Mucosa of descending colon (tissue), 3 donors: ENCODE measurements around the gene KCNK13. TPM values are rescaled to one million over a fixed set of nuclear protein-coding genes. Genes with fewer than 3 reads are reported as not detected.
A peak's percentile ranks its signal among the peaks of the same experiment; 100 is the strongest.
"Not testable (repeated sequence)": the region's sequence is repeated elsewhere in the genome, so short reads cannot be mapped to it uniquely, and the experiment has no call there.

ENCODE experiments used
- ATAC-seq: fragments of 200-7000 bp; cut with Tn5 transposase; one replicate; pipeline ENCODE4 v1.9.1; 2020; ENCODE audit warnings: mild to moderate bottlenecking, moderate library complexity
- DNase-seq, 3 donors: peaks; one replicate each; pipeline ENCODE4 v3.0.0-alpha.2; 2020
- H3K36me3 ChIP-seq: fragments of 200-600 bp; one replicate; pipeline ENCODE4 v1.8.0; 2021; ENCODE audit warnings: low read depth, mild to moderate bottlenecking
- H3K4me1 ChIP-seq: fragments of 200-600 bp; one replicate; pipeline ENCODE4 v1.8.0; 2021; ENCODE audit warnings: low read depth, mild to moderate bottlenecking
- H3K4me3 ChIP-seq: fragments of 200-600 bp; one replicate; pipeline ENCODE4 v1.8.0; 2021; ENCODE audit warnings: mild to moderate bottlenecking
- H3K9me3 ChIP-seq: fragments of 200-600 bp; one replicate; pipeline ENCODE4 v1.8.0; 2021; ENCODE audit warnings: mild to moderate bottlenecking
- intact Hi-C, 2 donors: fragments of 100-400 bp; cut with DNase I in 1 of 2; cut with micrococcal nuclease in 1 of 2; formaldehyde crosslinking; loops; one replicate each; pipeline versions ENCODE4 v1.11.0 to v1.11.1; 2022; cut with DNase I, micrococcal nuclease
- long read RNA-seq, 2 donors: library from polyadenylated mRNA; unstranded; transcript quantifications; one replicate each; pipeline ENCODE4 v2.0.0, GENCODE V29; 2019 to 2021
- total RNA-seq, 3 donors: library from RNA; stranded (reverse); fragmentation: NEBNext Ultra II Directional in 2 of 3; extraction: Animal tissue kit (Norgen Biotek cat#: 25700) in 2 of 3; gene quantifications; one replicate each; pipeline versions ENCODE4 v1.2.1 to v1.2.4, GENCODE V29; 2021 to 2023
- TF ChIP-seq, protein P1 (sequence below): fragments of 200-600 bp; IDR thresholded peaks from one replicate; pipeline ENCODE4 v1.8.0; 2022; ENCODE audit warnings: antibody characterized with exemption, mild to moderate bottlenecking
- donor health status: DM: no; HTN: no; CAD: no; lungs with moderate emphysema.
- donor health status: DM: no; HTN: no; CAD: no.
- donor health status: DM: no; HTN: yes; CAD: no.

Gene KCNK13
- under 1 TPM; 0.25 to 0.67 (median 0.29) TPM for total RNA-seq
- long read RNA-seq, donor 1, partial matches to known transcripts = 0 of 1 reads
- long read RNA-seq, donor 1, other reads (novel, unspliced or antisense) = 0 of 1 reads
- long read RNA-seq, donor 2 = 0 reads

DNA sequence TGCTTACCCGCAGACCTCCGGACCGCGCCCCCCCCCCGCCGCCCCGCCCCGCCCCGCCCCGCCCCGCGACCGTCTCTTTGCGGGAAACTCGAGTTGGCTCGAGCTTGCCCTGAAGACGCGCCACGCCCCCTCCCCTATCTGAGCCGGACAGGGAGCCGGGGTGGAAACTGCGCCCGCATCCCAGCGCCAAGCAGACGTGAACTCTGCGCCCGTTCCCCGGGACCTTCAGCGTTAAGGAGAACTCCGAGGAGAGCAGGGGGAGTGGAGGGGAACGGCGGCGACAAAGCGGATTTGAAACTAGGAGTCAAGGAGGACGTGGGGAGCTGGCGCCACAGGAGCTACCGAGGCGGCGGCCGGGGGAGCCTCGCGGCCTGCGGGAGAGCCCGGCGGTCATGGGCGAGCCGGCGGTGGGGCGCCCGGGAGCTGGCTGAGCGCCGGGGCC, at the start of gene KCNK13:
Gene KCNK13 (plus strand): TSS at position 310 of the 442 bp plus-strand sequence. CDS start 212 bp downstream, outside the sequence.
- Histone ChIP-seq H3K4me3 (no peak within 1 kb of the TSS), H3K9me3 (no peaks in the 10 kb centered on the region), H3K36me3 (no peaks in the 10 kb centered on the region), H3K4me1 (peaks cover 12% of the 10 kb centered on the region)
- DNase-seq = peak in 1 of 3 donors; percentile 30
- TF ChIP-seq, protein P1, sequence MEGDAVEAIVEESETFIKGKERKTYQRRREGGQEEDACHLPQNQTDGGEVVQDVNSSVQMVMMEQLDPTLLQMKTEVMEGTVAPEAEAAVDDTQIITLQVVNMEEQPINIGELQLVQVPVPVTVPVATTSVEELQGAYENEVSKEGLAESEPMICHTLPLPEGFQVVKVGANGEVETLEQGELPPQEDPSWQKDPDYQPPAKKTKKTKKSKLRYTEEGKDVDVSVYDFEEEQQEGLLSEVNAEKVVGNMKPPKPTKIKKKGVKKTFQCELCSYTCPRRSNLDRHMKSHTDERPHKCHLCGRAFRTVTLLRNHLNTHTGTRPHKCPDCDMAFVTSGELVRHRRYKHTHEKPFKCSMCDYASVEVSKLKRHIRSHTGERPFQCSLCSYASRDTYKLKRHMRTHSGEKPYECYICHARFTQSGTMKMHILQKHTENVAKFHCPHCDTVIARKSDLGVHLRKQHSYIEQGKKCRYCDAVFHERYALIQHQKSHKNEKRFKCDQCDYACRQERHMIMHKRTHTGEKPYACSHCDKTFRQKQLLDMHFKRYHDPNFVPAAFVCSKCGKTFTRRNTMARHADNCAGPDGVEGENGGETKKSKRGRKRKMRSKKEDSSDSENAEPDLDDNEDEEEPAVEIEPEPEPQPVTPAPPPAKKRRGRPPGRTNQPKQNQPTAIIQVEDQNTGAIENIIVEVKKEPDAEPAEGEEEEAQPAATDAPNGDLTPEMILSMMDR = no peak
- intact Hi-C loops = no loop called here
- ATAC-seq = peak; percentile 13

DNA sequence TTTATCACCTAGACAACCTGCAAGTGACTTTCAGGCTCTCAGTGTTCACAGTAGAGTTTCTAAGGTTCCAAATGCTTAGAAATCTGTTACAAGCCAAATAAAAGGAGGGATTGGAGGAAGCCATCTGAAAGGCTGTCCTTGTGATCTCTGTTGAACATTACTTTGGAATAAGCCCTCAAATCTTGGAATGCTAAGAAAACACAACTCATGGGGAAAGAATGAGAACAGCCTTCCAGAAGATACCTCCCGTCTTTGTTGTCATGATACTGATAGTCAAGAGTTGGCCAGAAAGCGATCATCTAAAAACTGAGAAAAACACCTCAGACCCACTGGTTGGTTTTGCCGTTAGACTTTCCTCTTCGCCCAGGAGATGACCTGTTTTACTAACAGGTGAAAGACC, 44.4 kb upstream of the KCNK13 start:
- DNase-seq (no peak), ATAC-seq (no peak)
- Histone ChIP-seq H3K9me3 (no peaks in the 10 kb centered on the region), H3K4me1 (no peaks in the 10 kb centered on the region), H3K4me3 (no peak overlapping the region), H3K36me3 (no peaks in the 10 kb centered on the region)
- TF ChIP-seq, protein P1 = no peak
- intact Hi-C loops = no loop called here

DNA sequence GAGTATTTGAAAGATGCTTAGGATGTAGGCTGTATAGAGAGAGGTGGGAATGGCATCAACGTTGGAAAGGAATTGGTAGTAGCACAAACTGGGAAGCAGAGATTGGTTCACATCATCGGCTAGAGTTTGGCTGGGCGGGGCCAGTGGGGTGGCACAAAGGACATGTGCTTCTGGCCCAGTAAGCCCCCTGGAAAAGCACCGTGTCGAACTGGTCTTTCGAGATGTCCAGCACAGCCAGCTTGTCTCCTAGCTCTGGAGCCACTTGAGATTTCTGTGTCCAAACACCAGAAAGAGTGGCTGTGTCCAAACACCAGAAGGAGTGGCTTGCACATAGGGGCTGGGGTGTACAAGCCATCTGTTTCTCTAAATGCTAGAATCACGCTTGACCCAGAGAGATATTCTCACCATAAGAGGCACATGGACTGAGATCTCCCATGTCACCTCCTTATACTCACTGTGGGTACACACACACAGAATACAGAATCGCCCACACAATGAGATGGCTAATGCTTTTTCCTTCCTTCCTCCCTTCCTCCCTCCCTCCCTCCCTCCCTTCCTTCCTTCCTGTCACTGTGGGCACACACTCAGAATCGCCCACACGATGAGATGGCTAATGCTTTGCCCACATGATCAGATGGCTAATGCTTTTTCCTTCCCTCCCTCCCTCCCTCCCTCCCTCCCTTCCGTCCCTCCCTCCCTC, 41.8 kb upstream of the KCNK13 start:
- Histone ChIP-seq H3K9me3 (no peaks in the 10 kb centered on the region), H3K4me3 (no peak overlapping the region), H3K4me1 (no peaks in the 10 kb centered on the region), H3K36me3 (no peaks in the 10 kb centered on the region)
- TF ChIP-seq, protein P1 = no peak
- intact Hi-C loops = no loop called here
- ATAC-seq (no peak), DNase-seq (no peak)

DNA sequence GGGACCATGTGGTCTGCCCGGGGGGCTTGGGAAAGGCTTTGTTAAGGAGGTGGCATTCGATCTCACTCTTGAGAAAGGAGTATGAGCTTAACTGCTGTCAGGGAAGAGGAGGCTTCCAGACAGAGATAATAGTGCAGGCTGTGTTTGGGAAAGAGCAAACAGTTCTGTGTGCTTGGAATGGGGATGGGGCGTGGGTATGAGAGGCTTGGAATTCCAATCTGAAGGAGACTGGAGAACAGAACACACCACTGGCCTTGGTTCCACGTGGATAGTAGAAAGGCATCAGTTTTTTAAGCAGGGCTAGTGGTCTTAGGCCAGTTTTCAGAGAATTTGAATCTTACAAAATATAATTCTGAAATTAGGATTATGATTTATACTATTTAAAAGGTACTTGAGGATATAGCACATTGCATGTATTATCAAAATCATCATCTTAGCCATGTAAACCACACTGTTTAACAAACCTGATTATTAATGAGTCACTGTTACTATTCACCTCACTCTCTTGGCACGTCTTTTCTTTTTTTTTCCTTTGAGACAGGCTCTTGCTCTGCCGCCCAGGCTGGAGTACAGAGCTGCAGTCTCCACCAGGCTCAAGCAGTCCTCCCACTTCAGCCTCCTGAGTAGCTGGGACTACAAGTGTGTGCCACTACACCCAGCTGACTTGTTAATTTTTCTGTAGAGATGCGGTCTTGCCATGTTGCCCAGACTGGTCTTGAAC, 38.5 kb upstream of the KCNK13 start:
- ATAC-seq = no peak
- Histone ChIP-seq H3K9me3 (no peaks in the 10 kb centered on the region), H3K4me3 (no peak overlapping the region), H3K4me1 (no peaks in the 10 kb centered on the region), H3K36me3 (no peaks in the 10 kb centered on the region)
- no peak for DNase-seq
- intact Hi-C loops = no loop called here
- TF ChIP-seq, protein P1 = no peak

DNA sequence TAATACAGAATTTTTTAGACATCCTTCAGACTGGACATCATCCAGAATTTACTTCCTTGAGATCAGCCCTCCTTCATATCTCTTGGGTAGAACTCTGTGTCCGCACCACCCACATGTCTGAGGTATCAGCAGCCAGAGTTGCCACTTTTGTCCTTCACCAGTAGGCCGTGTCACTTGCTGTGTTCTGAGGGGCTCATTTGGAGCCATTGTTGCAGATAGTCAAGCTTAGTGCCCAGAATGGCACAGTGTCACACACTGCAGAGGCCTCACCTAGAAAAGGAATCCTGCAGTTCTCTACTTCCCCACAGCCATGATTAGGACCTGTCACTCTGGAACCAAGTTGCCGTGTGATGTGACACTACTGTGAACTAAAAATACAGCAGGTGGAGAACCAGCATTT, 36.9 kb upstream of the KCNK13 start:
- no peak for ATAC-seq
- TF ChIP-seq, protein P1 = no peak
- DNase-seq = no peak
- no peaks in the 10 kb centered on the region for H3K9me3 ChIP-seq
- intact Hi-C loops = no loop called here
- H3K36me3 ChIP-seq = no peaks in the 10 kb centered on the region
- no peaks in the 10 kb centered on the region for H3K4me1 ChIP-seq
- no peak overlapping the region for H3K4me3 ChIP-seq

DNA sequence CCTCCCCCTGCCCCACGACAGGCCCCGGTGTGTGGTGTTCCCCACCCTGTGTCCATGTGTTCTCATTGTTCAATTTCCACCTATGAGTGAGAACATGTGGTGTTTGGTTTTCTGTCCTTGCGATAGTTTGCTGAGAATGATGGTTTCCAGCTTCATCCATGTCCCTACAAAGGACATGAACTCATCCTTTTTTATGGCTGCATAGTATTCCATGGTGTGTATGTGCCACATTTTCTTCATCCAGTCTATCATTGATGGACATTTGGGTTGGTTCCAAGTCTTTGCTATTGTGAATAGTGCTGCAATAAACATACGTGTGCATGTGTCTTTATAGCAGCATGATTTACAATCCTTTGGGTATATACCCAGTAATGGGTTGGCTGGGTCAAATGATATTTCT, 35.2 kb upstream of the KCNK13 start:
- intact Hi-C loops, H3K9me3 ChIP-seq, ATAC-seq, H3K36me3 ChIP-seq, H3K4me3 ChIP-seq, DNase-seq, H3K4me1 ChIP-seq: not testable (repeated sequence)
